Endothelial cell of umbilical vein (primary cell): ENCODE results near the gene RBMS1.

ENCODE experiments used
- CTCF ChIP-seq, 2 donors: IDR thresholded peaks; 1 replicate in 1 of 2; 2 replicates in 1 of 2; pipeline ENCODE4 v1.5.1; 2011; ENCODE audit warnings: low read length in 2 of 2, mild to moderate bottlenecking in 2 of 2, moderate library complexity in 2 of 2, control low read depth in 1 of 2, inconsistent platforms in 1 of 2, low read depth in 1 of 2; ENCODE audit not compliant: insufficient read depth in 1 of 2; ENCODE audit errors: extremely low read depth in 1 of 2
- EZH2 ChIP-seq: IDR thresholded peaks from 2 replicates; pipeline ENCODE4 v1.6.1; 2012; ENCODE audit warnings: borderline replicate concordance, low read depth, mild to moderate bottlenecking, moderate library complexity, low read length, inconsistent platforms; ENCODE audit not compliant: severe bottlenecking
- FOS ChIP-seq: IDR thresholded peaks from 2 replicates; pipeline ENCODE4 v1.6.1; 2011; ENCODE audit warnings: mild to moderate bottlenecking, low read length, moderate library complexity, borderline replicate concordance; ENCODE audit not compliant: insufficient read depth
- GATA2 ChIP-seq: IDR thresholded peaks from 2 replicates; pipeline ENCODE4 v1.7.0; 2011; ENCODE audit warnings: low read depth, mild to moderate bottlenecking, moderate library complexity, mixed read lengths, low read length; ENCODE audit not compliant: insufficient read length, insufficient read depth
- JUN ChIP-seq: IDR thresholded peaks from 2 replicates; pipeline ENCODE4 v1.6.1; 2011; ENCODE audit warnings: borderline replicate concordance, low read depth; ENCODE audit not compliant: insufficient read length, insufficient read depth
- MAX ChIP-seq: IDR thresholded peaks from 2 replicates; pipeline ENCODE4 v1.6.1; 2011; ENCODE audit not compliant: insufficient read depth, insufficient read length
- MYC ChIP-seq: IDR thresholded peaks from one replicate; pipeline ENCODE4 v1.6.1; 2011; ENCODE audit warnings: mild to moderate bottlenecking, low read depth, low read length
- POLR2A ChIP-seq: IDR thresholded peaks from 2 replicates; pipeline ENCODE4 v1.6.1; 2012; ENCODE audit warnings: low read depth, mild to moderate bottlenecking, control low read depth, low read length
- POLR2AphosphoS5 ChIP-seq: IDR thresholded peaks from 2 replicates; pipeline ENCODE4 v1.6.1; 2012; ENCODE audit warnings: low read depth, mild to moderate bottlenecking, control low read depth, low read length, moderate library complexity; ENCODE audit not compliant: insufficient read depth

- TF ChIP-seq MAX, result no peak
- no peak for TF ChIP-seq POLR2AphosphoS5
- no peak for TF ChIP-seq EZH2
- TF ChIP-seq POLR2A, result no peak
- TF ChIP-seq CTCF (IDR thresholded peaks at IDR 0.05; ENCODE audit: extremely low read depth in 1 of 2, insufficient read depth in 1 of 2, low read depth in 1 of 2, low read length in 2 of 2), result no peak
- no peak for TF ChIP-seq MYC
- TF ChIP-seq GATA2, result no peak
- no peak for TF ChIP-seq FOS
- no peak for TF ChIP-seq JUN
These were observed 144.3 kb downstream of the RBMS1 start for GRCh38 chr2:160349306-160349705.
